ENCODE results near the gene FHL3.

FHL3 gene

GRCh38 chr1:38012363-38013226 lies 7.3 kb upstream of the FHL3 start, which contains the start of gene UTP11:
Gene UTP11 (plus strand): TSS chr1:38012734. CDS start chr1:38012803, 69 bp downstream.
- peak; percentile 100 for DNase-seq

GRCh38 chr1:38009841-38010180 lies 4.5 kb upstream of the FHL3 start:
- no peak for DNase-seq

GRCh38 chr1:38009088-38009840 lies 4.0 kb upstream of the FHL3 start:
- no peak for DNase-seq

DNA sequence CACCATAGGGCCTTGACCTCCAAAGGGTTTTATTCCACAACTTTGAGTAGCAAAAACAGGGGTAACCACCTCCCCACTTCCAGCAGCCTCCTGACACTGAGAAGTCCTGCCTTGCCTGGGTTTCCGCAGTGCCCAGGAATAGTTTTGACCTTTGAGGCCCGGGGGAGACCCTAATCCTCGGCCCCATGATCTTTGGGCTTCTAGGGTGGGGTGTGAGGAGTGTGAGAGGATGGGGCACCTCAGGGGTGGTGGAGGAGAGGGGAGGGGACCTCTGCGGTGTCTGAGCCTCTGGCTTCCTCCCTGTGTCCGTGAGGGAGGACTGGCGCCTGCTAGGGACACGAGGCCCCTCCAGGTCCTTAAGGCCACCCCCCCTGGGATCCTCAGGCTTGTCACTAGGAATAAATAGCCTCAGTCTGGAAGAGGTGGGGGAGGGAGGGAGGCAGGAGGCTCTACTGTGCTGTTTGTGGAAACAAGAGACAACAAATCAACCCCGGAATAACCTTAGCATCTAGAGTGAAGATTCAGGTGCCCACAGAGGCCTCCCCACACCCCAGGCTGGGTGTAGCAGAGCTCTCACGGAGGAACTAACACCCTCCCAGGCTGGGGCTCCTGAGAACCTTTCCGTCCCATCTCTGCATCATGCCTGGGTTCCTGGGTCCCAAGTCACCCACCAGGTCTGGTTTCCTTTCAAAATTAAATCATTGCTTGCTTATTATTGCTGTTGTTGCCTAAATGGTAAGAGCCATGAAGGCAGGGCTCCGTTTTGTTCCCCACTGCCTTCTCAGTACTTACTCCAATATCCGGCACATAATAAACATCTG lies 904 bp upstream of the FHL3 start:
- DNase-seq: no peak

DNA sequence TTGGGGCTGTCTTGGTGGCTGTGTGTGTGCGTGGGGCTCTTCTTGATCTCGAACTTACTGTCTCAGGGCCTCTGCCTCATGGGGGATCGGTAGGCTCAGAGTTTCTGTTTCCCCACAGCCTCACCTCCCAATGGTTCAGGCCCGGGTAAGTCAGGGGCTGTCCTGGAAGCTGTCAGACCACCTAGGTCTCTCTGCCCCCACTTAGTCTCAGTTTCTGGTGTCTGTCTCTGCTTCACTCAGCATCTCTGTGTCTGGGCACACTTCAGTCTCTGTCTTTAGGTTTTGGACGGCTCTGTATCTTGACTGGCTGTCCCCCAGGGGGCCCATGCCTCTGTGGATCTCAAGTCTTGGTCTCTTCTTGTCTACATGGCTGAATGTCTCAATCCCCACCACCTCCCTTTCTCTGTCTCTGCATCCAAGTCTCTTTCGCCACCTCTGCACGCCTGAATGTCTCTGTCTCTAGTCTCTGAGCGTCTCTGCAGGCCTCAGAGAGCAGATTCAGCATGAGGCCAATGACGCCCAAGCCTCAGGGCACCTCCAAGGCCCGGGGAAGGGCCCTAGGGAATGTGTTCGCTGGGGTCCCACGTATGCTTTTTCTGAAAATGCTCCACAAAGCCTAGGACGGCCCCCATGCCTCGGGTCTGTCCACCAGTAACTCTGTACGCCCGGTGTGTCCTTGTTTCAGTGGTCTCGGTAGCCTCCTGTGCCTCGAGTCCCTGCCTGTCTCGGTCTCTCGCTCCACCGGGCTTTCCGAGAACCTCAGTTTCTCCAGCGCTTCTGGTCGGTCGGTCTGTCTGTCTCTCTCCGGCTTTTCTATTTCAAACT lies 818 bp downstream of the FHL3 start:
- no peak for DNase-seq

- DNase-seq: no peak
Observed at GRCh38 chr1:38003261-38004250, 1.8 kb downstream of the FHL3 start.

DNA sequence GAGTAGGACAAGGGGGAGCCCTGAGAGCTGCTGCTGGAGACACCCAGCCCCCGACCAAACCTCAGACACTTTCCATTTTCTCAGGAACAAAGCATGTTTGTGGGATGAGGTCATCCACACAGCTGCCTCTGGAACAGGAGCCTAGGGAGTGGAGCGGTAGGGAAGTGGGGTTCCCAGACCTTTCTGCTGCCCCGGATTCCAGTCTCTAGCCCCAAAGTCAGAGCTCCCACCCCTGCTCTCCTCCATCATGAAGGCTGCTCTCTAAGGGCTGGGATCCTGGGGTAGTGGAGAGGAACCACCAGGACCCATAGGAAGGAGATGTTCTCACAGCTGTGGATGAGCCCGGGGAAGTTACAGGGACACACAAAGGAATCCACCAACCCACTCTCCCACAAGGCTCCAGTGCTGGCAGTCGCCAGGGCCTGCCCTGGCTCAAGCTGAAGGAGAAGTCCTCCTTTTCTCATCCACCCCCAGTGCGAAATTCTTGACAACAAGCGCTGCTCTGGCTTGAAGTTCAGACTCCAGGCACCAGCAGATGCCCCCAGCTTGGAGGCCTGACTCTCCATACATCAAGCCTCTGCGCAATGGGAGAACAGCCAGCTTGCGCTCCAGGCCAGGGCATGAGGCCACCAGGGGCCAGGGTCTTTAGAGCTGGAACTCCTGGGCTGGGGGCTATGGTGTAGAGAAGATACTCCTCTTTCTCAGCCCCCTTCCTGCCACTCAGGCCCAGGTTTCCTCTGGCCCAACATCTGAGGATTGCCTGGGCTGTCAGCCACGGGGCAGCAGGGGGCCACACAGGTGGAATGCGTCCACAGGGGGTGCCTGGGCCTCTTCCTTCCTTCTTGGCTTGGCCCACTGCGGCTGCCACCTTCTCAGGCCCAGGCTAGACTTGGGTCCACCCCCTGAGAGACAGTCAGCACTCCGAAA lies 4.5 kb downstream of the FHL3 start:
- DNase-seq: no peak

GRCh38 chr1:38000233-38000528 lies 5.1 kb downstream of the FHL3 start:
- DNase-seq: no peak

DNA sequence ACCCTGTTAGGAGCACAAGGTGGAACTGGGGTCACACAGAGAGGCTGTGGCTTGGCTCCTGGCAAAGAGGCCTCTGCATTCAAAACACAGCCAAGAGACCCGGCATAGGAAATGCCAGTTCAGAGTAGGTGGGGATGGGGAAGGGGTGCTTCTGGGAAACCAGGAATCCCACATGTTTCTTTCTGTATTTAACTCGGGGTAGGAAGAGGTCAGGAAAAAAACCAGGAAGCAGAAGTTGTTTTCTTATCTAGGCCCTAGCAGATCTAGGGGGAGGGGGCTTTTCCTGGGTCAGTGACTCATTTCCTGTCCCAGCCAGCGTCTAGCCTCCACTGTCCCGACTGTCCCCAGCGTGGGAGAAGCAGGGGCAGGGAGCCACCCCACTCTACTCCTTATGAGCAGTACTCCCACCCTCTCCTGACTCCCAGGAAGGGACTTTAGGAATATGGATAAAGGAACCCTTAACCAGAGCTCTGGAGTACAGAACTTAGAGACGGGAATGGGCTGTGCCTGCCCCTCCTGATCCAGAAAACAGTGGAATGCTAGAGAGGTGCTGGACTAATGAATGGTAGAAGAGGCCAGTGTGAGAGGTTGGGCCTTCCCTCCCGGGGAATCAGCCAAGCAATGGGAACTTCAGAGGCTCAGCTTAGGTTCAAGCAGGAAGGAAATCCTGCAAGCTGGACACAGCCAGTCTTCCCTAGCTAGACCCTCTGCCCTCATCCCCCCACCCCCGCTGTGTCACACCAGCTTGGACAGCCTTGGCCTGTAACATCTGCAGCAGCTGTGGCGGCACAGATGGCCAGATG lies 5.7 kb downstream of the FHL3 start:
- DNase-seq: no peak

GRCh38 chr1:37998913-37999429 lies 6.3 kb downstream of the FHL3 start:
- DNase-seq: no peak

GRCh38 chr1:37998089-37998808 lies 7.1 kb downstream of the FHL3 start:
- no peak for DNase-seq

- DNase-seq: no peak
Observed at GRCh38 chr1:37997256-37998088, 7.8 kb downstream of the FHL3 start.

DNA sequence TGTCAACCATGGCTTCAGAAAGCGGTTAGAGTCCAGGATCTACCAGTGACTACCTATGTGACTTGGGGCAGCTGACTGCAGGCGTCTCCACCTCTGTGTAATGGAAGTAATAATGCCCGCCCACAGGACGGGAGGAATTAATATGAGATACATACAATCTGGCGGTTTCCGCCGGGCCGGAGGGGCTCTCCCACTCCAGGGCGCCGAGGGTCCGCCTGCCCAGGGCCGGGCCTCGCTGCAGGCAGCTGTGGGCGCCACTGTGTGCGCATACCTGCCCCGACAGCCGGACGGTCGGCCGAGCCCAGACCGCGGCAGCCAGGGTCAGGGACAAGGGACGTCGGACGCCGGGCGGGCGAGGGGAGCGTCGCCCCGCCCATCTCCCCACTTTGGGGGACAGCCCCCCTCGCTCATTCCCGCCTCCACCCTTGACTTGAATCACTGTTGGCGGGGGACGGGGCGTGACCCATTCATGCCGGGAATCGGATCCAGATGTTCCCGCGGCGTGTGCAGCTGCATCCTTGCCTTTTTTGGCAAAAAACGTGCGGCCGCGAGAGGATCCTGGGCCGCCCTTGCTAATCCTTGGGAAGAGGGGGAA lies 9.5 kb downstream of the FHL3 start:
- no peak for DNase-seq

DNA sequence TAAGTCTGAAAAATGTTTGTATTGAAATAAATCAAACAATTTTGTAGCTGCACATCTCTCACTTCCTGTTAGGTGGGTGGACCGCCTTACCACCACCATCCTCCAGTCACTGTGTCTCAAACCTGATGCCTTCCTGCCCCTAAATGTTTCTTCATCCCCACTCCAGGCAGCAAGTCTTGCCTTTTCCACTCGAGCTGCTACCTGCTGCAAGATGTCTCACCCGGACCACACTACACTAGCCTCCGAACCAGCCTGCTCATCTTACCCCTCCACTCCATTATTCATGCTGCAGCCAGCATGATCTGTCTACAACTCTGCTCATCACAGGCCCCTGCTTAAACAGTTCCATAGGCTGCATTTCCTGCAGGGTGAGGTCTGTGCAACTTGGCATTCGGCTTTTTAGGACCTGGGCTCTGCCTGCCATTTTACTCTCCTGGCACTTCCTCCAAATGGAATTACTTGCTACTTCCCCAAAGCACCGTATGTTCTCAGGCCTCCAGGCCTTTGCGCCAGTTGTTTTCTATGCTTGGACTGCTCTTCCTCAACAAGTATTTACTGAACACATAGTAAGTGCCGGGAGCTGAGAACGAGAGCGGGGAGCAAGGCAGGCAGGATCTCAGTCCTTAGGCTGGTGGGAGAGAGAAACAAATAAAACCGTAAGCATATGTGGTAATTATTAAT lies 10.3 kb downstream of the FHL3 start:
- no peak for DNase-seq

GRCh38 chr1:37989361-37989930 lies 15.9 kb downstream of the FHL3 start:
- DNase-seq: peak; percentile 93

- no peak for DNase-seq
Observed at GRCh38 chr1:37987679-37988078, 17.6 kb downstream of the FHL3 start.
